WTC11 (cell line): ENCODE data around the gene LAD1.

ENCODE experiments used
- CTCF ChIP-seq: fragments of 200-600 bp; IDR thresholded peaks from 2 replicates; pipeline ENCODE4 v1.8.0; 2022; ENCODE audit warnings: antibody characterized with exemption
- ELF4 ChIP-seq: sonication (generic); formaldehyde crosslinking; IDR thresholded peaks from 2 replicates; pipeline ENCODE4 v1.8.1; 2022; ENCODE audit warnings: low read depth, mild to moderate bottlenecking, moderate library complexity, missing genetic modification reagents
- GABPB1 ChIP-seq: sonication (generic); formaldehyde crosslinking; IDR thresholded peaks from 2 replicates; pipeline ENCODE4 v1.8.1; 2023; ENCODE audit warnings: mild to moderate bottlenecking, missing genetic modification reagents
- MXD4 ChIP-seq: fragments of 250-450 bp; sonication (Bioruptor Pico); IDR thresholded peaks from 2 replicates; pipeline ENCODE4 v1.8.0; 2021; ENCODE audit warnings: mild to moderate bottlenecking, moderate library complexity, borderline replicate concordance
- TP53 ChIP-seq: sonication (generic); formaldehyde crosslinking; IDR thresholded peaks from 2 replicates; pipeline ENCODE4 v1.8.1; 2023; ENCODE audit warnings: mild to moderate bottlenecking, missing genetic modification reagents
- TF ChIP-seq, protein P1 (sequence below): sonication (generic); formaldehyde crosslinking; IDR thresholded peaks from 2 replicates; pipeline ENCODE4 v1.8.0; 2022; ENCODE audit warnings: mild to moderate bottlenecking, missing genetic modification reagents

DNA sequence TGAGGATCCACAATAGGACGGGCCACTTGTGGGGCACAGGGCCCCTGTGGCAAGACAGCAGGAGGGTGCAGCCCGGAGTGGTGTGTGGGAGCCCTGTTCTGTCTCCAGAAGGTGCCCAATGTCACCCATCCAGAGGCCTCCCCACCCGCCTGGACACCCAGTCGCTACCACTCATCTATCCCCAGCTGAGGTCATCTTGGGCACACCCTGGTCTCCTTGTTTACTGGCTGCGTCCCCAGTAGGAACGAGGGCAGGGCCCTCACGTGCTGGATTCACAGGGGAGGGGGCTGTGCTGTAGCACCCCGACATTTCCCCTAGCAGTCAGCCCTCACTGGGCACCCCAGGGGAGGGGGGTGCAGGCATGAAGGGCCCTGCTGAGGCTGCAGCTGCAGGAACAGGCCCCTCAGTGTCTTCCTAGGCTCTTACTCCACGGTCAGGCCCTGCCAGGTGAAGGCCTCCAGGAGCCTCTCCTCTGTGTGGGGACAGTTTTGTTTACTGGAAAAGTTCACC, 19.3 kb downstream of the LAD1 start:
- TF ChIP-seq MXD4 (no peak), CTCF (no peak), GABPB1 (CRISPR knock-in tag) (no peak), ELF4 (CRISPR knock-in tag) (no peak), TP53 (CRISPR knock-in tag) (no peak)
- TF ChIP-seq, protein P1, sequence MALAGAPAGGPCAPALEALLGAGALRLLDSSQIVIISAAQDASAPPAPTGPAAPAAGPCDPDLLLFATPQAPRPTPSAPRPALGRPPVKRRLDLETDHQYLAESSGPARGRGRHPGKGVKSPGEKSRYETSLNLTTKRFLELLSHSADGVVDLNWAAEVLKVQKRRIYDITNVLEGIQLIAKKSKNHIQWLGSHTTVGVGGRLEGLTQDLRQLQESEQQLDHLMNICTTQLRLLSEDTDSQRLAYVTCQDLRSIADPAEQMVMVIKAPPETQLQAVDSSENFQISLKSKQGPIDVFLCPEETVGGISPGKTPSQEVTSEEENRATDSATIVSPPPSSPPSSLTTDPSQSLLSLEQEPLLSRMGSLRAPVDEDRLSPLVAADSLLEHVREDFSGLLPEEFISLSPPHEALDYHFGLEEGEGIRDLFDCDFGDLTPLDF (CRISPR knock-in tag) = no peak
